B cell (primary cell): ENCODE data around the gene ARHGAP11A.
"Not testable (repeated sequence)": the region's sequence is repeated elsewhere in the genome, so short reads cannot be mapped to it uniquely, and the experiment has no call there.

Experiments used
- EZH2 ChIP-seq: IDR thresholded peaks from 2 replicates; pipeline ENCODE4 v1.6.1; 2012; ENCODE audit warnings: borderline replicate concordance, low read depth, mild to moderate bottlenecking, moderate library complexity, low read length; ENCODE audit not compliant: insufficient read depth, poor library complexity, severe bottlenecking
- TF ChIP-seq, protein P1 (sequence below): fragments of 200-600 bp; IDR thresholded peaks from one replicate; pipeline ENCODE4 v1.8.0; 2022; ENCODE audit warnings: antibody characterized with exemption, mild to moderate bottlenecking

DNA sequence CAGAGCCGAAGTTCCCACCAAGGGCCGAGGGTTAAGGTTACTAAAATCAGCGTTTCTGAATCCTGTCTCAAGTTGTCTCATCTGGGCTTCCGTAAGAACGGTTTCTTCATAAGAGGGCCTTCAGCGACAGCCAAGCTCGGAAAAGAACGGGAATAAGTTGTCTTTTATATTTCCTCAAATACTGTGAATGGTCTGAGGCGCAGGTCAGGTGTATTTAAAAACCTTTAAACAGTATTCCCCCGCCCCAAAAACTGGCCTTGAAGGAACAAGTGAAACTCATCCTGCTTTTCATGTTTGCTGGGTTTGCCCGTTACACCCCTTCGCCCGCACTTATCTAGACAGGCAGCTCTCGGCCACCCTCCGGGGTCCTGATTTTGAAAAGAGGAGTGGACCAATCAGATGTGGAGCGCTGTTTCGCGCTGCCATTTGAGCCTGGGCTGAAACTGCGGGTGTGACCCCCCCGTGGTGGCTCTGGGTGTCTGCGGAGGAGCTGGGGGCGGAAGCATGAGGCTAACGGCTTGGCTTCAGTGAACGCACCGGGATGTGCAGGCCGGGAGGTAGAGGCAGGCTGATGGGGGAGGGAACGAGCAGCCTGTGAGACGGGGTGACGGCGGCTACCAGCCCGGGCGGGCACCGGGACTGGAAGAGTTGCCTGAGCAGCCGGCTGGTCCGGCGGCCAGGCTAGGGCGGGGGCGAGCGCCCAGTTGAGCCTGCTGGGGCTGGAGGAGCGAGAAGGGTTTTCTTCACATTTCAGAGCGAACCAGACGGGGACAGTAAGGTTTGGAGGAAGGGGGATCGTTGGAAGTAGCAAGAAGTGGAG, at the start of gene ARHGAP11A:
- TF ChIP-seq EZH2 = not testable (repeated sequence)
- TF ChIP-seq, protein P1, sequence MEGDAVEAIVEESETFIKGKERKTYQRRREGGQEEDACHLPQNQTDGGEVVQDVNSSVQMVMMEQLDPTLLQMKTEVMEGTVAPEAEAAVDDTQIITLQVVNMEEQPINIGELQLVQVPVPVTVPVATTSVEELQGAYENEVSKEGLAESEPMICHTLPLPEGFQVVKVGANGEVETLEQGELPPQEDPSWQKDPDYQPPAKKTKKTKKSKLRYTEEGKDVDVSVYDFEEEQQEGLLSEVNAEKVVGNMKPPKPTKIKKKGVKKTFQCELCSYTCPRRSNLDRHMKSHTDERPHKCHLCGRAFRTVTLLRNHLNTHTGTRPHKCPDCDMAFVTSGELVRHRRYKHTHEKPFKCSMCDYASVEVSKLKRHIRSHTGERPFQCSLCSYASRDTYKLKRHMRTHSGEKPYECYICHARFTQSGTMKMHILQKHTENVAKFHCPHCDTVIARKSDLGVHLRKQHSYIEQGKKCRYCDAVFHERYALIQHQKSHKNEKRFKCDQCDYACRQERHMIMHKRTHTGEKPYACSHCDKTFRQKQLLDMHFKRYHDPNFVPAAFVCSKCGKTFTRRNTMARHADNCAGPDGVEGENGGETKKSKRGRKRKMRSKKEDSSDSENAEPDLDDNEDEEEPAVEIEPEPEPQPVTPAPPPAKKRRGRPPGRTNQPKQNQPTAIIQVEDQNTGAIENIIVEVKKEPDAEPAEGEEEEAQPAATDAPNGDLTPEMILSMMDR = not testable (repeated sequence)
